ENCODE results near the gene TCF12.

GRCh38 chr15:57069423-57069822 is 151.0 kb downstream of the TCF12 start:
- TF ChIP-seq EP300 (IDR thresholded peaks at IDR 0.05) (no peak), POLR2AphosphoS5 (IDR thresholded peaks at IDR 0.05) (no peak), POLR2A (IDR thresholded peaks at IDR 0.05; ENCODE audit: low read depth) (no peak)
- TF ChIP-seq, protein P1, sequence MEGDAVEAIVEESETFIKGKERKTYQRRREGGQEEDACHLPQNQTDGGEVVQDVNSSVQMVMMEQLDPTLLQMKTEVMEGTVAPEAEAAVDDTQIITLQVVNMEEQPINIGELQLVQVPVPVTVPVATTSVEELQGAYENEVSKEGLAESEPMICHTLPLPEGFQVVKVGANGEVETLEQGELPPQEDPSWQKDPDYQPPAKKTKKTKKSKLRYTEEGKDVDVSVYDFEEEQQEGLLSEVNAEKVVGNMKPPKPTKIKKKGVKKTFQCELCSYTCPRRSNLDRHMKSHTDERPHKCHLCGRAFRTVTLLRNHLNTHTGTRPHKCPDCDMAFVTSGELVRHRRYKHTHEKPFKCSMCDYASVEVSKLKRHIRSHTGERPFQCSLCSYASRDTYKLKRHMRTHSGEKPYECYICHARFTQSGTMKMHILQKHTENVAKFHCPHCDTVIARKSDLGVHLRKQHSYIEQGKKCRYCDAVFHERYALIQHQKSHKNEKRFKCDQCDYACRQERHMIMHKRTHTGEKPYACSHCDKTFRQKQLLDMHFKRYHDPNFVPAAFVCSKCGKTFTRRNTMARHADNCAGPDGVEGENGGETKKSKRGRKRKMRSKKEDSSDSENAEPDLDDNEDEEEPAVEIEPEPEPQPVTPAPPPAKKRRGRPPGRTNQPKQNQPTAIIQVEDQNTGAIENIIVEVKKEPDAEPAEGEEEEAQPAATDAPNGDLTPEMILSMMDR (IDR thresholded peaks at IDR 0.05) = no peak

Data from esophagus muscularis mucosa (tissue), 4 donors.